ENCODE measurements around the gene DENND4A. TPM values are rescaled to one million over a fixed set of nuclear protein-coding genes. Genes with fewer than 3 reads are reported as not detected.

DENND4A gene
- total RNA-seq, 1 experiment from 2014 or later, result 26.0 TPM

- no peak for DNase-seq
- intact Hi-C loops (cut with micrococcal nuclease; ENCODE audit: unreplicated experiment), result no loop called here
- TF ChIP-seq CTCF (IDR thresholded peaks at IDR 0.05; ENCODE audit: unreplicated experiment), result no peak
- no peaks in the 10 kb centered on the region for H3K9me3 Mint-ChIP-seq (ENCODE audit: low read depth, unreplicated experiment)
- H3K27me3 Mint-ChIP-seq (ENCODE audit: unreplicated experiment), result no peaks in the 10 kb centered on the region
- peaks cover 17% of the 10 kb centered on the region for H3K4me1 Mint-ChIP-seq (ENCODE audit: low read depth, unreplicated experiment)
- H3K27ac Mint-ChIP-seq (ENCODE audit: unreplicated experiment), result no peak overlapping the region
- no peak overlapping the region for H3K4me3 Mint-ChIP-seq (ENCODE audit: low read depth, unreplicated experiment)
- CTCF ChIA-PET, result no interaction called here
- no TSS peak for BruUV-seq (replicated peaks)
- H3K36me3 Mint-ChIP-seq (ENCODE audit: insufficient read depth, unreplicated experiment), result peaks cover 22% of the 10 kb centered on the region
Observed at GRCh38 chr15:65795663-65796216, 3.6 kb upstream of the DENND4A start.

GRCh38 chr15:65793818-65794104, 1.7 kb upstream of the DENND4A start:
- BruUV-seq (replicated peaks), result no TSS peak
- no peak overlapping the region for H3K27ac Mint-ChIP-seq (ENCODE audit: unreplicated experiment)
- H3K27me3 Mint-ChIP-seq (ENCODE audit: unreplicated experiment), result no peaks in the 10 kb centered on the region
- CTCF ChIA-PET, result interaction anchor here (1.2 kb wide), 1 partner anchor 29 kb away, joined by 3 read pairs; no protein-coding TSS in a partner anchor
- TF ChIP-seq CTCF (IDR thresholded peaks at IDR 0.05; ENCODE audit: unreplicated experiment), result no peak
- peaks cover 33% of the 10 kb centered on the region for H3K4me1 Mint-ChIP-seq (ENCODE audit: low read depth, unreplicated experiment)
- no peak for DNase-seq
- H3K9me3 Mint-ChIP-seq (ENCODE audit: low read depth, unreplicated experiment), result no peaks in the 10 kb centered on the region
- H3K36me3 Mint-ChIP-seq (ENCODE audit: insufficient read depth, unreplicated experiment), result peaks cover 25% of the 10 kb centered on the region
- intact Hi-C loops (cut with micrococcal nuclease; ENCODE audit: unreplicated experiment), result no loop called here
- no peak overlapping the region for H3K4me3 Mint-ChIP-seq (ENCODE audit: low read depth, unreplicated experiment)

DNA sequence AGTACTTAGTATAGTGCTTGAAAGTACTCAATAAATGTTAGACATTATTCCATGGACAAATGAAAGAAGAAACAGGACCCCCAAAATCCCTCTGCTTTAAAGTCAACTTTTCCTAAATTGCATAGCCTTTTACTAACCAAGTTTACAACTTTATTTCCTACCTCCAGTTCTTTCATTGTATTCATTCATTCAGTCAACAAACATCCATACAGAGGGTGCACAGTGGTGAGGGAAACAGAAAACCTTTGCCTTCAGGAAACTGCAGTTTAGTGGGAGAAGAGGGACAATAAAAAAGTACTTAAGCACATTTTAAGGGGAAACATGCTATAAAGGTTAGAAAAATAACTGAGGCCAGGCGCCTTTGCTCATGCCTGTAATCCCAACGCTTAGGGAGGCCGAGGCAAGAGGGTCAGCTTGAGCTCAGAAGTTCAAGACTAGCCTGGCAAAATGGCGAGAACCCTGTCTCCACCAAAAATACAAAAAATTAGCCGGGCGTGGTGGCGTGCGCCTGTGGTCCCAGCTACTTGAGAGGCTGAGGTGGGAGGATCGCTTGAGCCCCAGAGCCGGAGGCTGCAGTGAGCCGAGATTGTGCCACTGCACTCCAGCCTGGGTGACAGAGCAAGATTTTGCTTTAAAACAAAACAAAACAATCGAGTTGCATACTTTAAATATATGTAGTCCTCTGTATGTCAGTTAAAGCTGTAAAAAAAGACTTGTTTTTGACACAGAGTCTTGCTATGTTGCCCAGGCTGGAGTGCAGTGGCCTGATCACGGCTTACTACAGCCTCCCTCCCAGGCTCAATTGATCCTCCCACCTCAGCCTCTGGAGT, 1.1 kb upstream of the DENND4A start:
- Mint-ChIP-seq H3K4me1 (ENCODE audit: low read depth, unreplicated experiment) (peaks cover 33% of the 10 kb centered on the region), H3K27ac (ENCODE audit: unreplicated experiment) (peak overlapping the region; percentile 95), H3K9me3 (ENCODE audit: low read depth, unreplicated experiment) (no peaks in the 10 kb centered on the region), H3K36me3 (ENCODE audit: insufficient read depth, unreplicated experiment) (peaks cover 25% of the 10 kb centered on the region), H3K27me3 (ENCODE audit: unreplicated experiment) (no peaks in the 10 kb centered on the region), H3K4me3 (ENCODE audit: low read depth, unreplicated experiment) (peak overlapping the region; percentile 90)
- CTCF ChIA-PET, result interaction anchor here (1.6 kb wide), 1 partner anchor 39 kb away, joined by 5 read pairs; no protein-coding TSS in a partner anchor
- TF ChIP-seq CTCF (IDR thresholded peaks at IDR 0.05; ENCODE audit: unreplicated experiment), result no peak
- BruUV-seq (replicated peaks), result no TSS peak
- intact Hi-C loops (cut with micrococcal nuclease; ENCODE audit: unreplicated experiment), result no loop called here
- DNase-seq, result no peak

- peak; percentile 49 for DNase-seq
- no peak for TF ChIP-seq CTCF (IDR thresholded peaks at IDR 0.05; ENCODE audit: unreplicated experiment)
- Mint-ChIP-seq H3K27ac (ENCODE audit: unreplicated experiment) (peak overlapping the region; percentile 95), H3K27me3 (ENCODE audit: unreplicated experiment) (no peaks in the 10 kb centered on the region), H3K4me1 (ENCODE audit: low read depth, unreplicated experiment) (peaks cover 32% of the 10 kb centered on the region), H3K4me3 (ENCODE audit: low read depth, unreplicated experiment) (peak overlapping the region; percentile 90), H3K36me3 (ENCODE audit: insufficient read depth, unreplicated experiment) (peaks cover 25% of the 10 kb centered on the region), H3K9me3 (ENCODE audit: low read depth, unreplicated experiment) (no peaks in the 10 kb centered on the region)
- intact Hi-C loops (cut with micrococcal nuclease; ENCODE audit: unreplicated experiment), result loop anchor here (1.0 kb wide), 1 partner anchor 79 kb away; no protein-coding TSS in a partner anchor
- BruUV-seq (replicated peaks), result no TSS peak
- CTCF ChIA-PET, result interaction anchor here (0.6 to 1.6 kb wide), 8 partner anchors 26 to 961 kb away, joined by 3 to 8 read pairs (median 5); no protein-coding TSS in a partner anchor
Observed at GRCh38 chr15:65791335-65792137, 557 bp downstream of the DENND4A start.
